GM23338 (cell line): ENCODE results near the gene ANKRD31. TPM values are rescaled to one million over a fixed set of nuclear protein-coding genes. Genes with fewer than 3 reads are reported as not detected.
"Not testable (repeated sequence)": the region's sequence is repeated elsewhere in the genome, so short reads cannot be mapped to it uniquely, and the experiment has no call there.

ENCODE experiments used
- ATAC-seq: fragments of 200-7000 bp; cut with Tn5 transposase; 3 replicates; pipeline ENCODE4 v1.9.1; 2020
- DNase-seq: peaks from one replicate; pipeline ENCODE4 v3.0.0-alpha.2; 2015; ENCODE audit warnings: low spot score
- H2AFZ ChIP-seq: fragments of 200-600 bp; sonication (generic); 2 replicates; pipeline ENCODE4 v1.8.0; 2016; ENCODE audit warnings: antibody characterized with exemption, mild to moderate bottlenecking, moderate library complexity
- H3F3A ChIP-seq: fragments of 200-600 bp; sonication (generic); replicated peaks from 2 replicates; pipeline ENCODE4 v1.8.0; 2017; ENCODE audit warnings: antibody characterized with exemption, mixed run types, low read depth
- H3K27ac ChIP-seq: fragments of 200-600 bp; sonication (generic); 2 replicates; pipeline ENCODE4 v1.6.1; 2016; ENCODE audit warnings: low read depth
- H3K27me3 ChIP-seq: fragments of 200-600 bp; sonication (generic); 2 replicates; pipeline ENCODE4 v1.8.0; 2016; ENCODE audit warnings: mild to moderate bottlenecking, mixed run types, moderate library complexity; ENCODE audit not compliant: insufficient read depth
- H3K36me3 ChIP-seq: fragments of 200-600 bp; sonication (generic); 2 replicates; pipeline ENCODE4 v1.8.0; 2016; ENCODE audit warnings: mild to moderate bottlenecking; ENCODE audit not compliant: insufficient read depth
- H3K4me1 ChIP-seq: fragments of 200-600 bp; sonication (generic); 2 replicates; pipeline ENCODE4 v1.8.0; 2016; ENCODE audit warnings: mild to moderate bottlenecking, moderate library complexity; ENCODE audit not compliant: insufficient read depth
- H3K4me2 ChIP-seq: fragments of 200-600 bp; sonication (generic); 2 replicates; pipeline ENCODE4 v1.7.1; 2017; ENCODE audit warnings: mixed run types
- H3K4me3 ChIP-seq: fragments of 200-600 bp; sonication (generic); 2 replicates; pipeline ENCODE4 v1.6.1; 2016; ENCODE audit warnings: mixed run types
- H3K79me2 ChIP-seq: fragments of 200-600 bp; sonication (generic); replicated peaks from 2 replicates; pipeline ENCODE4 v1.8.0; 2017; ENCODE audit warnings: mild to moderate bottlenecking; ENCODE audit not compliant: insufficient read depth
- H3K9me2 ChIP-seq: fragments of 200-600 bp; sonication (generic); 2 replicates; pipeline ENCODE4 v1.8.0; 2017; ENCODE audit not compliant: insufficient read depth
- H4K20me1 ChIP-seq: fragments of 200-600 bp; sonication (generic); replicated peaks from 2 replicates; pipeline ENCODE4 v1.8.0; 2017; ENCODE audit warnings: mild to moderate bottlenecking; ENCODE audit not compliant: insufficient read depth
- H3K27ac Mint-ChIP-seq: 2 replicates; pipeline ENCODE4 v1.8.0; 2020; ENCODE audit warnings: inconsistent platforms, mild to moderate bottlenecking, moderate library complexity, mixed read lengths
- H3K27me3 Mint-ChIP-seq: 3 replicates; pipeline ENCODE4 v1.8.0; 2022; ENCODE audit warnings: low read depth, mild to moderate bottlenecking, moderate library complexity, mixed read lengths, inconsistent platforms; ENCODE audit not compliant: insufficient read depth, poor library complexity
- H3K36me3 Mint-ChIP-seq: 3 replicates; pipeline ENCODE4 v1.8.0; 2021; ENCODE audit warnings: low read depth, mild to moderate bottlenecking, inconsistent platforms, moderate library complexity, mixed read lengths
- H3K4me1 Mint-ChIP-seq: 3 replicates; pipeline ENCODE4 v1.8.0; 2020; ENCODE audit warnings: mild to moderate bottlenecking, inconsistent platforms, mixed read lengths
- H3K4me3 Mint-ChIP-seq: 3 replicates; pipeline ENCODE4 v1.8.0; 2021; ENCODE audit warnings: moderate library complexity, mild to moderate bottlenecking, inconsistent platforms, mixed read lengths
- H3K9me3 Mint-ChIP-seq: 3 replicates; pipeline ENCODE4 v1.8.0; 2020; ENCODE audit warnings: moderate library complexity, mild to moderate bottlenecking, inconsistent platforms, mixed read lengths
- CREB1 ChIP-seq: fragments of 250-450 bp; sonication (Bioruptor Pico); IDR thresholded peaks from 2 replicates; pipeline ENCODE4 v1.5.0; 2020; ENCODE audit warnings: low read depth, mild to moderate bottlenecking, moderate library complexity
- ETS1 ChIP-seq: IDR thresholded peaks from 2 replicates; pipeline ENCODE4 v1.6.1; 2016; ENCODE audit warnings: antibody characterized with exemption
- EZH2 ChIP-seq: fragments of 200-600 bp; sonication (generic); IDR thresholded peaks from one replicate; pipeline ENCODE4 v1.8.0; 2017; ENCODE audit warnings: antibody characterized with exemption, mild to moderate bottlenecking, low read depth; ENCODE audit not compliant: unreplicated experiment
- EZH2phosphoT487 ChIP-seq: fragments of 200-600 bp; sonication (generic); IDR thresholded peaks from one replicate; pipeline ENCODE4 v1.8.1; 2018; ENCODE audit warnings: antibody characterized with exemption; ENCODE audit not compliant: unreplicated experiment
- NANOG ChIP-seq: IDR thresholded peaks from 2 replicates; pipeline ENCODE4 v1.6.1; 2016; ENCODE audit warnings: antibody characterized with exemption, borderline replicate concordance
- POLR2AphosphoS5 ChIP-seq: IDR thresholded peaks from 2 replicates; pipeline ENCODE4 v1.6.1; 2016; ENCODE audit warnings: antibody characterized with exemption, low read depth
- REST ChIP-seq: IDR thresholded peaks from one replicate; pipeline ENCODE4 v1.6.1; 2018; ENCODE audit warnings: antibody characterized with exemption; ENCODE audit not compliant: unreplicated experiment
- STAT1 ChIP-seq: IDR thresholded peaks from one replicate; pipeline ENCODE4 v1.6.1; 2016; ENCODE audit warnings: antibody characterized with exemption; ENCODE audit not compliant: unreplicated experiment
- ZNF114 ChIP-seq: fragments of 250-450 bp; sonication (Bioruptor Pico); IDR thresholded peaks from 2 replicates; pipeline ENCODE4 v1.5.0; 2020; ENCODE audit warnings: mild to moderate bottlenecking, moderate library complexity
- ZNF331 ChIP-seq: fragments of 250-450 bp; sonication (Bioruptor Pico); IDR thresholded peaks from 2 replicates; pipeline ENCODE4 v1.5.0; 2020; ENCODE audit warnings: low read depth, mild to moderate bottlenecking, moderate library complexity
- ZNF462 ChIP-seq: fragments of 250-450 bp; sonication (Bioruptor Pico); IDR thresholded peaks from 2 replicates; pipeline ENCODE4 v1.5.0; 2020; ENCODE audit warnings: mild to moderate bottlenecking, moderate library complexity
- polyA plus RNA-seq: library from polyadenylated mRNA; unstranded; fragments of >200 nt; fragmentation: Nextera tagmentation; extraction: Ambion mirVana; gene quantifications from 2 replicates; pipeline ENCODE4 v1.2.1, GENCODE V29; 2016
- total RNA-seq: library from RNA; depleted of rRNA; stranded (reverse); fragments of >200 nt; shearing (Covaris generic); gene quantifications from 2 replicates; pipeline ENCODE4 v1.2.3, GENCODE V29; 2014

The ANKRD31 gene
- total and polyA plus RNA-seq, 2 experiments from 2014 or later, result 0.18 to 0.59 TPM

GRCh38 chr5:75250452-75250851 is 13.8 kb upstream of the ANKRD31 start:
- not testable (repeated sequence) for H3K27ac ChIP-seq, H3K9me2 ChIP-seq, ATAC-seq, H3K79me2 ChIP-seq, H3K36me3 ChIP-seq, H4K20me1 ChIP-seq, H3K4me2 ChIP-seq, H3K4me1 Mint-ChIP-seq, H3K4me1 ChIP-seq, H3K36me3 Mint-ChIP-seq, H2AFZ ChIP-seq, H3K4me3 Mint-ChIP-seq, H3K27me3 Mint-ChIP-seq, H3K27me3 ChIP-seq, H3F3A ChIP-seq, H3K4me3 ChIP-seq, H3K27ac Mint-ChIP-seq, DNase-seq
- H3K9me3 Mint-ChIP-seq, result peaks cover 11% of the 10 kb centered on the region

- peaks cover 26% of the 10 kb centered on the region for H3K4me1 ChIP-seq
- Mint-ChIP-seq H3K36me3 (no peaks in the 10 kb centered on the region), H3K27ac (no peak overlapping the region), H3K4me3 (no peak overlapping the region), H3K9me3 (no peaks in the 10 kb centered on the region; the same call in 2 of the 3 replicates), H3K4me1 (peaks cover 25% of the 10 kb centered on the region; the same call in 2 of the 3 replicates), H3K27me3 (peaks cover 2% of the 10 kb centered on the region)
- no peak for DNase-seq
- H3K36me3 ChIP-seq, result no peaks in the 10 kb centered on the region
- H2AFZ ChIP-seq, result no peak overlapping the region
- H3K4me3 ChIP-seq, result no peak overlapping the region
- no peaks in the 10 kb centered on the region for H3K27me3 ChIP-seq
- no peaks in the 10 kb centered on the region for H3F3A ChIP-seq
- no peaks in the 10 kb centered on the region for H3K9me2 ChIP-seq
- H4K20me1 ChIP-seq, result no peaks in the 10 kb centered on the region
- no peak overlapping the region for H3K4me2 ChIP-seq
- no peaks in the 10 kb centered on the region for H3K79me2 ChIP-seq
- ATAC-seq, result no peak
- H3K27ac ChIP-seq, result no peak overlapping the region
- TF ChIP-seq ETS1 (no peak), EZH2 (no peak), EZH2phosphoT487 (no peak), ZNF114 (CRISPR knock-in tag) (no peak), ZNF462 (CRISPR knock-in tag) (no peak), STAT1 (no peak), POLR2AphosphoS5 (no peak), NANOG (no peak), CREB1 (CRISPR knock-in tag) (no peak), REST (no peak), ZNF331 (no peak)
Measured at GRCh38 chr5:75245023-75245422, 8.3 kb upstream of the ANKRD31 start.
